ENCODE results near the gene RNASE12. TPM values are rescaled to one million over a fixed set of nuclear protein-coding genes. Genes with fewer than 3 reads are reported as not detected.

RNASE12 gene
- total and polyA plus RNA-seq, 2 experiments from 2014 or later = not detected

DNA sequence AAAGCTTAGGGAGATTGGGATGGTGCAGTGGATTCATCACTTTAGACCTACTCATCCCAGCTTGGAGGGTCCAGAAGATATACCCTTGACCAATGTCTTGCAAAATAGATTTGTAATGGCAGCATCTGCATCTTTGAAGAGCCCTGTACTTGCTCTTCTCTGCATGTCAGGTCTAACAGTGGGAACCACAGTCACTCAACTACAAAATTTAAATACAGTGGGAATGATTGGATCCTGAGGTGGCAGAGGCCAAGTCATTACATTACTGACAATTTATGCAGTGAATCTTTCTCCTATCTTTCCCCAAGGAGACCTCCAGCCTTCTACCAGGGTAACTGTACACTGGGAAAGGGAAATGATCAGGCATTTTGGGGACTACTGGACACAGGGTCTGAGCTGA, 22.1 kb downstream of the RNASE12 start:
- H4K20me1 ChIP-seq (replicated peaks; ENCODE audit: insufficient read depth) = no peaks in the 10 kb centered on the region
- no peaks in the 10 kb centered on the region for H3F3A ChIP-seq (replicated peaks; ENCODE audit: low read depth)
- H3K36me3 ChIP-seq (ENCODE audit: insufficient read depth) = no peaks in the 10 kb centered on the region; the same call in 1 of the 2 replicates
- H3K79me2 ChIP-seq (replicated peaks; ENCODE audit: insufficient read depth) = no peaks in the 10 kb centered on the region
- no peak overlapping the region for H3K27ac Mint-ChIP-seq
- peaks cover 36% of the 10 kb centered on the region for H3K9me3 Mint-ChIP-seq
- DNase-seq (ENCODE audit: low spot score) (no peak), ATAC-seq (no peak)
- peaks cover 13% of the 10 kb centered on the region; the same call in 1 of the 2 replicates for H3K4me1 ChIP-seq (ENCODE audit: insufficient read depth)
- no peaks in the 10 kb centered on the region for H3K27me3 ChIP-seq (ENCODE audit: insufficient read depth)
- H3K4me3 ChIP-seq = no peak overlapping the region
- H3K27me3 Mint-ChIP-seq (ENCODE audit: insufficient read depth, low read depth, poor library complexity) = no peaks in the 10 kb centered on the region
- peaks cover 30% of the 10 kb centered on the region for H3K36me3 Mint-ChIP-seq (ENCODE audit: low read depth)
- TF ChIP-seq JUNB (IDR thresholded peaks at IDR 0.05; ENCODE audit: unreplicated experiment) (no peak), CREB1 (CRISPR knock-in tag; IDR thresholded peaks at IDR 0.05; ENCODE audit: low read depth) (no peak), EZH2 (IDR thresholded peaks at IDR 0.05; ENCODE audit: low read depth, unreplicated experiment) (no peak), NANOG (IDR thresholded peaks at IDR 0.05; ENCODE audit: borderline replicate concordance) (no peak), ZNF331 (CRISPR knock-in tag; IDR thresholded peaks at IDR 0.05; ENCODE audit: low read depth) (no peak), POLR2AphosphoS5 (IDR thresholded peaks at IDR 0.05; ENCODE audit: low read depth) (no peak), ZNF114 (CRISPR knock-in tag; IDR thresholded peaks at IDR 0.05) (no peak), EZH2phosphoT487 (IDR thresholded peaks at IDR 0.05; ENCODE audit: unreplicated experiment) (no peak), STAT1 (IDR thresholded peaks at IDR 0.05; ENCODE audit: unreplicated experiment) (no peak)
- TF ChIP-seq, protein P1, sequence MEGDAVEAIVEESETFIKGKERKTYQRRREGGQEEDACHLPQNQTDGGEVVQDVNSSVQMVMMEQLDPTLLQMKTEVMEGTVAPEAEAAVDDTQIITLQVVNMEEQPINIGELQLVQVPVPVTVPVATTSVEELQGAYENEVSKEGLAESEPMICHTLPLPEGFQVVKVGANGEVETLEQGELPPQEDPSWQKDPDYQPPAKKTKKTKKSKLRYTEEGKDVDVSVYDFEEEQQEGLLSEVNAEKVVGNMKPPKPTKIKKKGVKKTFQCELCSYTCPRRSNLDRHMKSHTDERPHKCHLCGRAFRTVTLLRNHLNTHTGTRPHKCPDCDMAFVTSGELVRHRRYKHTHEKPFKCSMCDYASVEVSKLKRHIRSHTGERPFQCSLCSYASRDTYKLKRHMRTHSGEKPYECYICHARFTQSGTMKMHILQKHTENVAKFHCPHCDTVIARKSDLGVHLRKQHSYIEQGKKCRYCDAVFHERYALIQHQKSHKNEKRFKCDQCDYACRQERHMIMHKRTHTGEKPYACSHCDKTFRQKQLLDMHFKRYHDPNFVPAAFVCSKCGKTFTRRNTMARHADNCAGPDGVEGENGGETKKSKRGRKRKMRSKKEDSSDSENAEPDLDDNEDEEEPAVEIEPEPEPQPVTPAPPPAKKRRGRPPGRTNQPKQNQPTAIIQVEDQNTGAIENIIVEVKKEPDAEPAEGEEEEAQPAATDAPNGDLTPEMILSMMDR (conservative IDR thresholded peaks at IDR 0.05; ENCODE audit: low read depth in 2 of 2) = no peak
- TF ChIP-seq, protein P2, sequence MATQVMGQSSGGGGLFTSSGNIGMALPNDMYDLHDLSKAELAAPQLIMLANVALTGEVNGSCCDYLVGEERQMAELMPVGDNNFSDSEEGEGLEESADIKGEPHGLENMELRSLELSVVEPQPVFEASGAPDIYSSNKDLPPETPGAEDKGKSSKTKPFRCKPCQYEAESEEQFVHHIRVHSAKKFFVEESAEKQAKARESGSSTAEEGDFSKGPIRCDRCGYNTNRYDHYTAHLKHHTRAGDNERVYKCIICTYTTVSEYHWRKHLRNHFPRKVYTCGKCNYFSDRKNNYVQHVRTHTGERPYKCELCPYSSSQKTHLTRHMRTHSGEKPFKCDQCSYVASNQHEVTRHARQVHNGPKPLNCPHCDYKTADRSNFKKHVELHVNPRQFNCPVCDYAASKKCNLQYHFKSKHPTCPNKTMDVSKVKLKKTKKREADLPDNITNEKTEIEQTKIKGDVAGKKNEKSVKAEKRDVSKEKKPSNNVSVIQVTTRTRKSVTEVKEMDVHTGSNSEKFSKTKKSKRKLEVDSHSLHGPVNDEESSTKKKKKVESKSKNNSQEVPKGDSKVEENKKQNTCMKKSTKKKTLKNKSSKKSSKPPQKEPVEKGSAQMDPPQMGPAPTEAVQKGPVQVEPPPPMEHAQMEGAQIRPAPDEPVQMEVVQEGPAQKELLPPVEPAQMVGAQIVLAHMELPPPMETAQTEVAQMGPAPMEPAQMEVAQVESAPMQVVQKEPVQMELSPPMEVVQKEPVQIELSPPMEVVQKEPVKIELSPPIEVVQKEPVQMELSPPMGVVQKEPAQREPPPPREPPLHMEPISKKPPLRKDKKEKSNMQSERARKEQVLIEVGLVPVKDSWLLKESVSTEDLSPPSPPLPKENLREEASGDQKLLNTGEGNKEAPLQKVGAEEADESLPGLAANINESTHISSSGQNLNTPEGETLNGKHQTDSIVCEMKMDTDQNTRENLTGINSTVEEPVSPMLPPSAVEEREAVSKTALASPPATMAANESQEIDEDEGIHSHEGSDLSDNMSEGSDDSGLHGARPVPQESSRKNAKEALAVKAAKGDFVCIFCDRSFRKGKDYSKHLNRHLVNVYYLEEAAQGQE (IDR thresholded peaks at IDR 0.05; ENCODE audit: unreplicated experiment) = no peak
- TF ChIP-seq, protein P3, sequence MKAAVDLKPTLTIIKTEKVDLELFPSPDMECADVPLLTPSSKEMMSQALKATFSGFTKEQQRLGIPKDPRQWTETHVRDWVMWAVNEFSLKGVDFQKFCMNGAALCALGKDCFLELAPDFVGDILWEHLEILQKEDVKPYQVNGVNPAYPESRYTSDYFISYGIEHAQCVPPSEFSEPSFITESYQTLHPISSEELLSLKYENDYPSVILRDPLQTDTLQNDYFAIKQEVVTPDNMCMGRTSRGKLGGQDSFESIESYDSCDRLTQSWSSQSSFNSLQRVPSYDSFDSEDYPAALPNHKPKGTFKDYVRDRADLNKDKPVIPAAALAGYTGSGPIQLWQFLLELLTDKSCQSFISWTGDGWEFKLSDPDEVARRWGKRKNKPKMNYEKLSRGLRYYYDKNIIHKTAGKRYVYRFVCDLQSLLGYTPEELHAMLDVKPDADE (IDR thresholded peaks at IDR 0.05) = no peak
- TF ChIP-seq, protein P4, sequence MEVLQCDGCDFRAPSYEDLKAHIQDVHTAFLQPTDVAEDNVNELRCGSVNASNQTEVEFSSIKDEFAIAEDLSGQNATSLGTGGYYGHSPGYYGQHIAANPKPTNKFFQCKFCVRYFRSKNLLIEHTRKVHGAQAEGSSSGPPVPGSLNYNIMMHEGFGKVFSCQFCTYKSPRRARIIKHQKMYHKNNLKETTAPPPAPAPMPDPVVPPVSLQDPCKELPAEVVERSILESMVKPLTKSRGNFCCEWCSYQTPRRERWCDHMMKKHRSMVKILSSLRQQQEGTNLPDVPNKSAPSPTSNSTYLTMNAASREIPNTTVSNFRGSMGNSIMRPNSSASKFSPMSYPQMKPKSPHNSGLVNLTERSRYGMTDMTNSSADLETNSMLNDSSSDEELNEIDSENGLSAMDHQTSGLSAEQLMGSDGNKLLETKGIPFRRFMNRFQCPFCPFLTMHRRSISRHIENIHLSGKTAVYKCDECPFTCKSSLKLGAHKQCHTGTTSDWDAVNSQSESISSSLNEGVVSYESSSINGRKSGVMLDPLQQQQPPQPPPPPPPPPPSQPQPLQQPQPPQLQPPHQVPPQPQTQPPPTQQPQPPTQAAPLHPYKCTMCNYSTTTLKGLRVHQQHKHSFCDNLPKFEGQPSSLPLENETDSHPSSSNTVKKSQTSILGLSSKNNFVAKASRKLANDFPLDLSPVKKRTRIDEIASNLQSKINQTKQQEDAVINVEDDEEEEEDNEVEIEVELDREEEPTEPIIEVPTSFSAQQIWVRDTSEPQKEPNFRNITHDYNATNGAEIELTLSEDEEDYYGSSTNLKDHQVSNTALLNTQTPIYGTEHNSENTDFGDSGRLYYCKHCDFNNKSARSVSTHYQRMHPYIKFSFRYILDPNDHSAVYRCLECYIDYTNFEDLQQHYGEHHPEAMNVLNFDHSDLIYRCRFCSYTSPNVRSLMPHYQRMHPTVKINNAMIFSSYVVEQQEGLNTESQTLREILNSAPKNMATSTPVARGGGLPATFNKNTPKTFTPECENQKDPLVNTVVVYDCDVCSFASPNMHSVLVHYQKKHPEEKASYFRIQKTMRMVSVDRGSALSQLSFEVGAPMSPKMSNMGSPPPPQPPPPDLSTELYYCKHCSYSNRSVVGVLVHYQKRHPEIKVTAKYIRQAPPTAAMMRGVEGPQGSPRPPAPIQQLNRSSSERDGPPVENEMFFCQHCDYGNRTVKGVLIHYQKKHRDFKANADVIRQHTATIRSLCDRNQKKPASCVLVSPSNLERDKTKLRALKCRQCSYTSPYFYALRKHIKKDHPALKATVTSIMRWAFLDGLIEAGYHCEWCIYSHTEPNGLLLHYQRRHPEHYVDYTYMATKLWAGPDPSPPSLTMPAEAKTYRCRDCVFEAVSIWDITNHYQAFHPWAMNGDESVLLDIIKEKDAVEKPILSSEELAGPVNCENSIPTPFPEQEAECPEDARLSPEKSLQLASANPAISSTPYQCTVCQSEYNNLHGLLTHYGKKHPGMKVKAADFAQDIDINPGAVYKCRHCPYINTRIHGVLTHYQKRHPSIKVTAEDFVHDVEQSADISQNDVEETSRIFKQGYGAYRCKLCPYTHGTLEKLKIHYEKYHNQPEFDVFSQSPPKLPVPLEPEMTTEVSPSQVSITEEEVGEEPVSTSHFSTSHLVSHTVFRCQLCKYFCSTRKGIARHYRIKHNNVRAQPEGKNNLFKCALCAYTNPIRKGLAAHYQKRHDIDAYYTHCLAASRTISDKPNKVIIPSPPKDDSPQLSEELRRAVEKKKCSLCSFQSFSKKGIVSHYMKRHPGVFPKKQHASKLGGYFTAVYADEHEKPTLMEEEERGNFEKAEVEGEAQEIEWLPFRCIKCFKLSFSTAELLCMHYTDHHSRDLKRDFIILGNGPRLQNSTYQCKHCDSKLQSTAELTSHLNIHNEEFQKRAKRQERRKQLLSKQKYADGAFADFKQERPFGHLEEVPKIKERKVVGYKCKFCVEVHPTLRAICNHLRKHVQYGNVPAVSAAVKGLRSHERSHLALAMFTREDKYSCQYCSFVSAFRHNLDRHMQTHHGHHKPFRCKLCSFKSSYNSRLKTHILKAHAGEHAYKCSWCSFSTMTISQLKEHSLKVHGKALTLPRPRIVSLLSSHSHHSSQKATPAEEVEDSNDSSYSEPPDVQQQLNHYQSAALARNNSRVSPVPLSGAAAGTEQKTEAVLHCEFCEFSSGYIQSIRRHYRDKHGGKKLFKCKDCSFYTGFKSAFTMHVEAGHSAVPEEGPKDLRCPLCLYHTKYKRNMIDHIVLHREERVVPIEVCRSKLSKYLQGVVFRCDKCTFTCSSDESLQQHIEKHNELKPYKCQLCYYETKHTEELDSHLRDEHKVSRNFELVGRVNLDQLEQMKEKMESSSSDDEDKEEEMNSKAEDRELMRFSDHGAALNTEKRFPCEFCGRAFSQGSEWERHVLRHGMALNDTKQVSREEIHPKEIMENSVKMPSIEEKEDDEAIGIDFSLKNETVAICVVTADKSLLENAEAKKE (CRISPR knock-in tag; IDR thresholded peaks at IDR 0.05) = no peak
- peaks cover 14% of the 10 kb centered on the region for H3K9me2 ChIP-seq (ENCODE audit: insufficient read depth)
- no peak overlapping the region for H3K4me2 ChIP-seq
- H3K4me1 Mint-ChIP-seq = peaks cover 26% of the 10 kb centered on the region
- no peak overlapping the region for H3K4me3 Mint-ChIP-seq
- H3K27ac ChIP-seq (ENCODE audit: low read depth) = no peak overlapping the region
- no peak overlapping the region for H2AFZ ChIP-seq

Measured in GM23338 (cell line).